Stomach smooth muscle (tissue), 2 donors: ENCODE results near the gene CYB561D2.
A peak's percentile ranks its signal among the peaks of the same experiment; 100 is the strongest.

Experiments
- H3K27ac ChIP-seq: one replicate; pipeline ENCODE4 v1.7.0; 2013; ENCODE audit warnings: mild to moderate bottlenecking, low read length, inconsistent platforms
- H3K27me3 ChIP-seq, 2 donors: one replicate each; pipeline ENCODE4 v1.7.0; 2013; ENCODE audit warnings: low read length in 2 of 2; ENCODE audit not compliant: insufficient read depth in 2 of 2, control insufficient read depth in 1 of 2
- H3K36me3 ChIP-seq, 2 donors: one replicate each; pipeline ENCODE4 v1.7.0; 2013; ENCODE audit warnings: low read length in 2 of 2; ENCODE audit not compliant: control insufficient read depth in 2 of 2, insufficient read depth in 2 of 2
- H3K4me1 ChIP-seq: one replicate; pipeline ENCODE4 v1.7.0; 2013; ENCODE audit warnings: low read length; ENCODE audit not compliant: control insufficient read depth, insufficient read depth
- H3K4me3 ChIP-seq, 2 donors: one replicate each; pipeline ENCODE4 v1.7.0; 2013; ENCODE audit warnings: low read length in 2 of 2
- H3K9ac ChIP-seq, 2 donors: one replicate each; pipeline ENCODE4 v1.7.0; 2013; ENCODE audit warnings: low read length in 2 of 2, mild to moderate bottlenecking in 1 of 2
- H3K9me3 ChIP-seq, 2 donors: one replicate each; pipeline ENCODE4 v1.7.0; 2013; ENCODE audit warnings: low read length in 2 of 2; ENCODE audit not compliant: control insufficient read depth in 2 of 2
- donor health status: healthy.
- donor health status: Pancreatic carcinoma.

CYB561D2 gene

GRCh38 chr3:50334339-50335075 lies 16.2 kb upstream of the CYB561D2 start:
- H3K36me3 ChIP-seq, result peaks cover 29% of the 10 kb centered on the region in 2 donors
- peaks cover 46% of the 10 kb centered on the region for H3K4me1 ChIP-seq
- peak overlapping the region; percentile 64 for H3K27ac ChIP-seq
- H3K4me3 ChIP-seq, result no peak overlapping the region
- peak overlapping the region; percentile 36 to 42 for H3K9ac ChIP-seq
- no peaks in the 10 kb centered on the region for H3K27me3 ChIP-seq
- H3K9me3 ChIP-seq, result no peaks in the 10 kb centered on the region

- H3K36me3 ChIP-seq, result peaks cover 9 to 10% of the 10 kb centered on the region in 2 donors
- H3K27ac ChIP-seq, result peak overlapping the region; percentile 89
- H3K9ac ChIP-seq, result peak overlapping the region; percentile 87 to 90
- H3K4me1 ChIP-seq, result peaks cover 58% of the 10 kb centered on the region
- H3K9me3 ChIP-seq, result no peaks in the 10 kb centered on the region
- H3K27me3 ChIP-seq, result no peaks in the 10 kb centered on the region
- peak overlapping the region; percentile 89 for H3K4me3 ChIP-seq
Observed at GRCh38 chr3:50336452-50337174, 14.0 kb upstream of the CYB561D2 start.

- Histone ChIP-seq H3K9me3 (no peaks in the 10 kb centered on the region), H3K9ac (peak overlapping the region; percentile 87 to 90), H3K4me3 (peak overlapping the region; percentile 89), H3K36me3 (peaks cover 3 to 6% of the 10 kb centered on the region in 2 donors), H3K27me3 (no peaks in the 10 kb centered on the region), H3K27ac (peak overlapping the region; percentile 89), H3K4me1 (peaks cover 59% of the 10 kb centered on the region)
Observed at GRCh38 chr3:50337175-50337861, 13.3 kb upstream of the CYB561D2 start.

GRCh38 chr3:50338965-50339364 lies 11.7 kb upstream of the CYB561D2 start:
- Histone ChIP-seq H3K9ac (peak overlapping the region in 1 of 2 donors; percentile 21), H3K27ac (peak overlapping the region; percentile 89), H3K4me1 (peaks cover 56% of the 10 kb centered on the region), H3K9me3 (no peaks in the 10 kb centered on the region), H3K27me3 (no peaks in the 10 kb centered on the region), H3K36me3 (peaks cover 0 to 5% of the 10 kb centered on the region in 2 donors), H3K4me3 (peak overlapping the region in 1 of 2 donors; percentile 44)

- peak overlapping the region; percentile 67 to 73 for H3K4me3 ChIP-seq
Observed at GRCh38 chr3:50339485-50340146, 11.0 kb upstream of the CYB561D2 start.

GRCh38 chr3:50340147-50340447 lies 10.6 kb upstream of the CYB561D2 start:
- no peaks in the 10 kb centered on the region for H3K9me3 ChIP-seq
- H3K4me1 ChIP-seq, result peaks cover 50% of the 10 kb centered on the region
- H3K9ac ChIP-seq, result peak overlapping the region; percentile 50 to 55

More at GRCh38 chr3:50339485-50340146, 11.0 kb upstream of the CYB561D2 start:
- peak overlapping the region; percentile 50 to 55 for H3K9ac ChIP-seq
- peaks cover 49% of the 10 kb centered on the region for H3K4me1 ChIP-seq
- H3K9me3 ChIP-seq, result no peaks in the 10 kb centered on the region
- H3K27ac ChIP-seq, result peak overlapping the region; percentile 31
- no peaks in the 10 kb centered on the region for H3K27me3 ChIP-seq
- H3K36me3 ChIP-seq, result no peaks in the 10 kb centered on the region

GRCh38 chr3:50340448-50341329 lies 10.0 kb upstream of the CYB561D2 start, which contains the start of gene RASSF1:
RASSF1 (minus strand) TSS chr3:50340836; CDS start chr3:50340805, 31 bp downstream.
- Histone ChIP-seq H3K9ac (peak within 1 kb of the TSS; percentile 50 to 55), H3K36me3 (no peaks in the 10 kb centered on the region), H3K27ac (peak within 1 kb of the TSS; percentile 31), H3K9me3 (no peaks in the 10 kb centered on the region), H3K27me3 (peaks cover 3 to 4% of the 10 kb centered on the region in 2 donors), H3K4me3 (peak within 1 kb of the TSS; percentile 67 to 73), H3K4me1 (peaks cover 51% of the 10 kb centered on the region)

More at GRCh38 chr3:50340147-50340447, 10.6 kb upstream of the CYB561D2 start:
- Histone ChIP-seq H3K27ac (peak overlapping the region; percentile 31), H3K27me3 (peaks cover 0 to 3% of the 10 kb centered on the region in 2 donors), H3K4me3 (peak overlapping the region; percentile 67 to 73), H3K36me3 (no peaks in the 10 kb centered on the region)

- Histone ChIP-seq H3K9me3 (no peaks in the 10 kb centered on the region), H3K4me3 (peak overlapping the region; percentile 67 to 73), H3K27ac (no peak overlapping the region), H3K36me3 (no peaks in the 10 kb centered on the region), H3K27me3 (peaks cover 3 to 4% of the 10 kb centered on the region in 2 donors), H3K4me1 (peaks cover 44% of the 10 kb centered on the region), H3K9ac (peak overlapping the region in 1 of 2 donors; percentile 50)
Observed at GRCh38 chr3:50341537-50341936, 9.1 kb upstream of the CYB561D2 start.

GRCh38 chr3:50341996-50342650 lies 8.5 kb upstream of the CYB561D2 start:
- Histone ChIP-seq H3K27ac (no peak overlapping the region), H3K27me3 (peaks cover 3 to 4% of the 10 kb centered on the region in 2 donors), H3K9ac (no peak overlapping the region), H3K36me3 (no peaks in the 10 kb centered on the region), H3K4me1 (peaks cover 40% of the 10 kb centered on the region), H3K4me3 (no peak overlapping the region), H3K9me3 (no peaks in the 10 kb centered on the region)
